Neural progenitor cell (in vitro differentiated cells): Measurements from ENCODE around the gene PRG3. TPM values are rescaled to one million over a fixed set of nuclear protein-coding genes. Genes with fewer than 3 reads are reported as not detected.
A peak's percentile ranks its signal among the peaks of the same experiment; 100 is the strongest.

Source experiments
- DNase-seq: peaks from one replicate; pipeline ENCODE4 v3.0.0-alpha.2; 2016; ENCODE audit warnings: low spot score
- H2AFZ ChIP-seq: fragments of 200-600 bp; sonication (generic); replicated peaks from 2 replicates; pipeline ENCODE4 v1.6.1; 2016; ENCODE audit warnings: antibody characterized with exemption
- H3F3A ChIP-seq: fragments of 200-600 bp; sonication (generic); 2 replicates; pipeline ENCODE4 v1.6.1; 2016; ENCODE audit warnings: antibody characterized with exemption, low read depth
- H3K27ac ChIP-seq: fragments of 200-600 bp; sonication (generic); 2 replicates; pipeline ENCODE4 v1.5.1; 2016; ENCODE audit warnings: mild to moderate bottlenecking
- H3K27me3 ChIP-seq: fragments of 200-600 bp; sonication (generic); 2 replicates; pipeline ENCODE4 v1.6.1; 2016; ENCODE audit warnings: mild to moderate bottlenecking, moderate library complexity
- H3K36me3 ChIP-seq: fragments of 200-600 bp; sonication (generic); 2 replicates; pipeline ENCODE4 v1.5.1; 2016
- H3K4me1 ChIP-seq: fragments of 200-600 bp; sonication (generic); 2 replicates; pipeline ENCODE4 v1.6.1; 2016; ENCODE audit warnings: mixed run types
- H3K4me2 ChIP-seq: fragments of 200-600 bp; sonication (generic); 2 replicates; pipeline ENCODE4 v1.6.1; 2016
- H3K4me3 ChIP-seq: fragments of 200-600 bp; sonication (generic); 2 replicates; pipeline ENCODE4 v1.5.1; 2016
- H3K79me2 ChIP-seq: fragments of 200-600 bp; sonication (generic); 2 replicates; pipeline ENCODE4 v1.6.1; 2016; ENCODE audit warnings: low read depth
- H3K9ac ChIP-seq: fragments of 200-600 bp; sonication (generic); 2 replicates; pipeline ENCODE4 v1.6.1; 2016
- H3K9me3 ChIP-seq: fragments of 200-600 bp; sonication (generic); 2 replicates; pipeline ENCODE4 v1.5.1; 2016; ENCODE audit warnings: low read depth
- H4K20me1 ChIP-seq: fragments of 200-600 bp; sonication (generic); 2 replicates; pipeline ENCODE4 v1.6.1; 2016; ENCODE audit warnings: low read depth
- H3K27ac Mint-ChIP-seq: 3 replicates; pipeline ENCODE4 v1.8.0; 2021; ENCODE audit warnings: mixed read lengths
- H3K27me3 Mint-ChIP-seq: 2 replicates; pipeline ENCODE4 v1.8.0; 2022; ENCODE audit warnings: low read depth, mild to moderate bottlenecking, inconsistent platforms, moderate library complexity, mixed read lengths; ENCODE audit not compliant: insufficient read depth
- H3K36me3 Mint-ChIP-seq: 3 replicates; pipeline ENCODE4 v1.8.0; 2021; ENCODE audit warnings: mixed read lengths
- H3K4me1 Mint-ChIP-seq: 3 replicates; pipeline ENCODE4 v1.8.0; 2021; ENCODE audit warnings: mixed read lengths
- H3K4me3 Mint-ChIP-seq: 3 replicates; pipeline ENCODE4 v1.8.0; 2021; ENCODE audit warnings: mild to moderate bottlenecking, moderate library complexity, mixed read lengths
- H3K9me3 Mint-ChIP-seq: 3 replicates; pipeline ENCODE4 v1.8.0; 2020; ENCODE audit warnings: mixed read lengths
- CTCF ChIP-seq: fragments of 200-600 bp; sonication (generic); IDR thresholded peaks from 2 replicates; pipeline ENCODE4 v1.5.1; 2017; ENCODE audit warnings: antibody characterized with exemption, mild to moderate bottlenecking
- EZH2 ChIP-seq: fragments of 200-600 bp; sonication (generic); IDR thresholded peaks from 2 replicates; pipeline ENCODE4 v1.6.1; 2017; ENCODE audit warnings: antibody characterized with exemption, mild to moderate bottlenecking, moderate library complexity
- EZH2phosphoT487 ChIP-seq: fragments of 200-600 bp; sonication (generic); IDR thresholded peaks from 2 replicates; pipeline ENCODE4 v1.6.1; 2017; ENCODE audit warnings: antibody characterized with exemption
- total RNA-seq: library from RNA; depleted of rRNA; stranded (reverse); fragments of >200 nt; gene quantifications from 2 replicates; pipeline ENCODE4 v1.2.3, GENCODE V29; 2015; ENCODE audit warnings: low replicate concordance

Gene PRG3
- total RNA-seq, 1 donor from 2014 or later, result not detected

GRCh38 chr11:57349491-57350274 is 31.3 kb downstream of the PRG3 start:
- H3K27me3 Mint-ChIP-seq, result peaks cover 9% of the 10 kb centered on the region
- H3K4me1 Mint-ChIP-seq, result peaks cover 33% of the 10 kb centered on the region
- Histone ChIP-seq H3K9ac (no peak overlapping the region), H3K27ac (no peak overlapping the region), H3K36me3 (no peaks in the 10 kb centered on the region), H3K4me1 (peaks cover 30% of the 10 kb centered on the region), H3K27me3 (no peaks in the 10 kb centered on the region), H3K4me2 (no peak overlapping the region), H4K20me1 (no peaks in the 10 kb centered on the region), H3K79me2 (no peaks in the 10 kb centered on the region), H3F3A (peaks cover 28% of the 10 kb centered on the region), H2AFZ (peak overlapping the region; percentile 100), H3K4me3 (no peak overlapping the region), H3K9me3 (no peaks in the 10 kb centered on the region)
- H3K27ac Mint-ChIP-seq, result peak overlapping the region; percentile 26
- peaks cover 15% of the 10 kb centered on the region for H3K9me3 Mint-ChIP-seq
- TF ChIP-seq CTCF (peak; percentile 88), EZH2phosphoT487 (no peak)
- H3K4me3 Mint-ChIP-seq, result peak overlapping the region; percentile 49
- peaks cover 2% of the 10 kb centered on the region for H3K36me3 Mint-ChIP-seq
- DNase-seq, result peak; percentile 83

- Histone ChIP-seq H3K79me2 (no peaks in the 10 kb centered on the region), H3K27ac (no peak overlapping the region), H3K9me3 (no peaks in the 10 kb centered on the region), H3K4me3 (no peak overlapping the region), H3K4me1 (peaks cover 23% of the 10 kb centered on the region), H3F3A (peaks cover 23% of the 10 kb centered on the region), H3K9ac (no peak overlapping the region), H3K27me3 (no peaks in the 10 kb centered on the region), H2AFZ (no peak overlapping the region), H3K36me3 (no peaks in the 10 kb centered on the region), H4K20me1 (no peaks in the 10 kb centered on the region), H3K4me2 (no peak overlapping the region)
- Mint-ChIP-seq H3K9me3 (peaks cover 15% of the 10 kb centered on the region), H3K4me1 (peaks cover 28% of the 10 kb centered on the region), H3K27ac (peak overlapping the region; percentile 21), H3K27me3 (peaks cover 9% of the 10 kb centered on the region), H3K36me3 (peaks cover 2% of the 10 kb centered on the region), H3K4me3 (no peak overlapping the region)
- TF ChIP-seq EZH2 (no peak), EZH2phosphoT487 (no peak), CTCF (no peak)
- DNase-seq, result no peak
Measured at GRCh38 chr11:57348636-57349313, 32.2 kb downstream of the PRG3 start.

DNA sequence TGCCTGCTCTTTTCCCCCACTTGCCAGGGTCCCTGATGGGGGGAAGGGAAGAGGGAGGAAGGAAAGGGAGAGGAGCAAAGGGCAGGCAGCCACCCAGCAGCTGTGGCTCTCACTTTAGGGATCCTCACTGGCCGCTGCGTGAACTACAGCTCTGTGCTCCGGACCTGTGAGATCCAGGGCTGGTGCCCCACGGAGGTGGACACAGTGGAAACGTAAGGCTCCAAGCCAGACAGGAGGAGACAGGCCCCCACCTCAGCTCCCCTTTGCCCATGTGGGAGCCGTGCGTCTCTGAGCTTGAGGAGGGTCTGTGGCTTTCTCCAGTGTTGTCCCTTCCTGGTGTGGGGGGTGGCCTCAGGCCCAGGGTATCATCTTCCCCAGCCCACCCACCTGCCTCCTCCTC is 32.9 kb downstream of the PRG3 start:
- Histone ChIP-seq H3K4me1 (peaks cover 23% of the 10 kb centered on the region), H3F3A (peaks cover 23% of the 10 kb centered on the region), H3K36me3 (no peaks in the 10 kb centered on the region), H3K9ac (no peak overlapping the region), H3K79me2 (no peaks in the 10 kb centered on the region), H3K9me3 (no peaks in the 10 kb centered on the region), H3K27ac (no peak overlapping the region), H2AFZ (no peak overlapping the region), H4K20me1 (no peaks in the 10 kb centered on the region), H3K4me2 (no peak overlapping the region), H3K27me3 (no peaks in the 10 kb centered on the region), H3K4me3 (no peak overlapping the region)
- Mint-ChIP-seq H3K4me1 (peaks cover 28% of the 10 kb centered on the region), H3K4me3 (no peak overlapping the region), H3K27me3 (peaks cover 9% of the 10 kb centered on the region), H3K36me3 (peaks cover 2% of the 10 kb centered on the region), H3K27ac (no peak overlapping the region), H3K9me3 (peaks cover 15% of the 10 kb centered on the region)
- TF ChIP-seq CTCF, result no peak
- TF ChIP-seq EZH2, result no peak
- no peak for TF ChIP-seq EZH2phosphoT487
- no peak for DNase-seq
